Stimulated activated CD4-positive, alpha-beta T cell treated with anti-CD3 and anti-CD28 coated beads, Interleukin-12 subunit alpha, Interleukin-12 subunit beta, amount 100 ng/mL, for 48 hours (primary cell): ENCODE results near the gene CLEC16A.

Experiments used
- DNase-seq, 3 donors: peaks; one replicate each; pipeline ENCODE4 v3.0.0-alpha.2; 2020; ENCODE audit warnings: low read depth in 2 of 3, low spot score in 1 of 3

The CLEC16A gene

GRCh38 chr16:11011326-11011725 is 67.0 kb downstream of the CLEC16A start:
- DNase-seq, result no peak

GRCh38 chr16:11012841-11013240 is 68.5 kb downstream of the CLEC16A start:
- no peak for DNase-seq

- no peak for DNase-seq
These were observed 69.8 kb downstream of the CLEC16A start for GRCh38 chr16:11014136-11014535.

- DNase-seq, result no peak
These were observed 70.7 kb downstream of the CLEC16A start for GRCh38 chr16:11015076-11015475.

GRCh38 chr16:11015607-11016006 is 71.2 kb downstream of the CLEC16A start:
- DNase-seq, result no peak

GRCh38 chr16:11016524-11016988 is 72.2 kb downstream of the CLEC16A start:
- DNase-seq, result no peak

- peak in 2 of 3 donors; percentile 10 to 12 for DNase-seq
These were observed 72.6 kb downstream of the CLEC16A start for GRCh38 chr16:11016993-11017392.

GRCh38 chr16:11017499-11017898 is 73.1 kb downstream of the CLEC16A start:
- DNase-seq, result no peak

- no peak for DNase-seq
These were observed 76.0 kb downstream of the CLEC16A start for GRCh38 chr16:11020388-11020787.

GRCh38 chr16:11020792-11021551 is 76.6 kb downstream of the CLEC16A start:
- DNase-seq, result no peak

GRCh38 chr16:11022002-11022401 is 77.6 kb downstream of the CLEC16A start:
- no peak for DNase-seq

- no peak for DNase-seq
These were observed 79.1 kb downstream of the CLEC16A start for GRCh38 chr16:11023262-11024039.

GRCh38 chr16:11024333-11025053 is 80.1 kb downstream of the CLEC16A start:
- DNase-seq, result no peak

- DNase-seq, result no peak
These were observed 80.8 kb downstream of the CLEC16A start for GRCh38 chr16:11025120-11025531.

- DNase-seq, result no peak
These were observed 85.6 kb downstream of the CLEC16A start for GRCh38 chr16:11029948-11030347.

- DNase-seq, result no peak
These were observed 86.7 kb downstream of the CLEC16A start for GRCh38 chr16:11030990-11031510.

GRCh38 chr16:11032000-11032921 is 87.9 kb downstream of the CLEC16A start:
- DNase-seq, result no peak

GRCh38 chr16:11032922-11033291 is 88.5 kb downstream of the CLEC16A start:
- DNase-seq, result no peak

- no peak for DNase-seq
These were observed 89.5 kb downstream of the CLEC16A start for GRCh38 chr16:11033629-11034420.
